GM12801 (cell line): ENCODE data around the gene WDR43.

ENCODE experiments used
- CTCF ChIP-seq: IDR thresholded peaks from one replicate; pipeline ENCODE4 v1.5.1; 2011; ENCODE audit warnings: control low read depth; ENCODE audit not compliant: insufficient read length; ENCODE audit errors: extremely low read depth

Gene WDR43

GRCh38 chr2:28901841-28902240 lies 7.4 kb downstream of the WDR43 start:
- no peak for TF ChIP-seq CTCF

- TF ChIP-seq CTCF = no peak
Measured at GRCh38 chr2:28902584-28902983, 8.1 kb downstream of the WDR43 start.

GRCh38 chr2:28904295-28904694 lies 9.8 kb downstream of the WDR43 start:
- no peak for TF ChIP-seq CTCF

- TF ChIP-seq CTCF = no peak
Measured at GRCh38 chr2:28904802-28905457, 10.5 kb downstream of the WDR43 start.

GRCh38 chr2:28905533-28905932 lies 11.1 kb downstream of the WDR43 start:
- no peak for TF ChIP-seq CTCF

GRCh38 chr2:28906376-28906775 lies 11.9 kb downstream of the WDR43 start:
- TF ChIP-seq CTCF = no peak

GRCh38 chr2:28906821-28907220 lies 12.4 kb downstream of the WDR43 start:
- no peak for TF ChIP-seq CTCF
